SU-DHL-6 (cell line): ENCODE data around the gene PRCD.

Source experiments
- H2AFZ ChIP-seq: fragments of 200-600 bp; sonication (generic); 2 replicates; pipeline ENCODE4 v1.6.1; 2014; ENCODE audit warnings: low read depth, mild to moderate bottlenecking, moderate library complexity, mixed read lengths, antibody characterized with exemption, low read length; ENCODE audit not compliant: severe bottlenecking
- H3F3A ChIP-seq: fragments of 200-600 bp; shearing (Covaris generic); 2 replicates; pipeline ENCODE4 v1.6.0; 2016; ENCODE audit warnings: antibody characterized with exemption, mild to moderate bottlenecking; ENCODE audit not compliant: insufficient read depth
- H3K27ac ChIP-seq: fragments of 200-600 bp; sonication (generic); 2 replicates; pipeline ENCODE4 v1.5.1; 2016; ENCODE audit warnings: low read depth, mild to moderate bottlenecking, low read length, moderate library complexity, mixed read lengths
- H3K27me3 ChIP-seq: fragments of 200-600 bp; sonication (generic), shearing (Covaris generic); 2 replicates; pipeline ENCODE4 v1.6.0; 2014; ENCODE audit warnings: mild to moderate bottlenecking, low read length
- H3K36me3 ChIP-seq: fragments of 200-600 bp; sonication (generic); 2 replicates; pipeline ENCODE4 v1.6.1; 2014; ENCODE audit warnings: mild to moderate bottlenecking, low read length, mixed read lengths
- H3K4me2 ChIP-seq: fragments of 300-600, 200-600 bp; shearing (Covaris generic), sonication (generic); 2 replicates; pipeline ENCODE4 v1.6.0; 2014; ENCODE audit warnings: low read length, low read depth, mild to moderate bottlenecking; ENCODE audit not compliant: poor library complexity, severe bottlenecking
- H3K4me3 ChIP-seq: fragments of 200-600 bp; sonication (generic); 2 replicates; pipeline ENCODE4 v1.5.1; 2014; ENCODE audit warnings: antibody characterized with exemption, low read length, mild to moderate bottlenecking, mixed read lengths; ENCODE audit not compliant: insufficient read depth, poor library complexity, severe bottlenecking
- H3K79me2 ChIP-seq: fragments of 200-600 bp; sonication (generic); 2 replicates; pipeline ENCODE4 v1.6.1; 2014; ENCODE audit warnings: mild to moderate bottlenecking, low read length, moderate library complexity; ENCODE audit not compliant: insufficient read depth
- H3K9ac ChIP-seq: fragments of 200-600 bp; sonication (generic); 2 replicates; pipeline ENCODE4 v1.7.0; 2014; ENCODE audit warnings: mild to moderate bottlenecking, low read length
- H3K9me2 ChIP-seq: fragments of 200-600 bp; sonication (generic); replicated peaks from 2 replicates; pipeline ENCODE4 v1.6.1; 2014; ENCODE audit warnings: low read length; ENCODE audit not compliant: insufficient read depth
- H3K9me3 ChIP-seq: fragments of 200-600 bp; sonication (generic); 2 replicates; pipeline ENCODE4 v1.6.1; 2014; ENCODE audit warnings: low read length, mixed read lengths; ENCODE audit not compliant: insufficient read depth
- H4K20me1 ChIP-seq: fragments of 200-600 bp; sonication (generic); 2 replicates; pipeline ENCODE4 v1.6.1; 2014; ENCODE audit warnings: low read depth, mild to moderate bottlenecking, antibody characterized with exemption, low read length, moderate library complexity, mixed read lengths
- CTCF ChIP-seq: fragments of 200-600 bp; sonication (generic); IDR thresholded peaks from one replicate; pipeline ENCODE4 v1.5.1; 2017; ENCODE audit warnings: antibody characterized with exemption, mild to moderate bottlenecking, low read length, moderate library complexity; ENCODE audit not compliant: insufficient read depth, poor library complexity, severe bottlenecking
- EZH2phosphoT487 ChIP-seq: fragments of 200-600 bp; sonication (generic), shearing (Covaris generic); conservative IDR thresholded peaks from 2 replicates; pipeline ENCODE4 v1.6.1; 2018; ENCODE audit warnings: mild to moderate bottlenecking, antibody characterized with exemption, low read length, moderate library complexity, mixed read lengths

Gene PRCD

GRCh38 chr17:76540381-76541300 is 797 bp downstream of the PRCD start:
- Histone ChIP-seq H3K9ac (no peak overlapping the region), H3K9me3 (no peaks in the 10 kb centered on the region), H3F3A (no peaks in the 10 kb centered on the region), H3K4me2 (no peak overlapping the region), H3K4me3 (no peak overlapping the region), H3K36me3 (no peaks in the 10 kb centered on the region), H3K79me2 (no peaks in the 10 kb centered on the region), H3K9me2 (no peaks in the 10 kb centered on the region), H2AFZ (no peak overlapping the region), H3K27ac (no peak overlapping the region), H4K20me1 (no peaks in the 10 kb centered on the region), H3K27me3 (no peaks in the 10 kb centered on the region)
- TF ChIP-seq EZH2phosphoT487 (no peak), CTCF (no peak)

- Histone ChIP-seq H3K9ac (no peak overlapping the region), H3K27me3 (no peaks in the 10 kb centered on the region), H3K4me3 (no peak overlapping the region), H2AFZ (no peak overlapping the region), H3K9me3 (no peaks in the 10 kb centered on the region), H3K79me2 (no peaks in the 10 kb centered on the region), H3K27ac (no peak overlapping the region), H4K20me1 (no peaks in the 10 kb centered on the region), H3K4me2 (no peak overlapping the region), H3K9me2 (no peaks in the 10 kb centered on the region), H3F3A (no peaks in the 10 kb centered on the region), H3K36me3 (no peaks in the 10 kb centered on the region)
- TF ChIP-seq EZH2phosphoT487 (no peak), CTCF (no peak)
Observed at GRCh38 chr17:76541739-76542454, 2.1 kb downstream of the PRCD start.

- Histone ChIP-seq H3F3A (no peaks in the 10 kb centered on the region), H3K9me2 (no peaks in the 10 kb centered on the region), H3K4me3 (no peak overlapping the region), H3K79me2 (no peaks in the 10 kb centered on the region), H3K27ac (no peak overlapping the region), H3K36me3 (no peaks in the 10 kb centered on the region), H2AFZ (no peak overlapping the region), H3K9ac (no peak overlapping the region), H3K4me2 (no peak overlapping the region), H3K27me3 (no peaks in the 10 kb centered on the region), H3K9me3 (no peaks in the 10 kb centered on the region), H4K20me1 (no peaks in the 10 kb centered on the region)
- TF ChIP-seq EZH2phosphoT487 (no peak), CTCF (no peak)
Observed at GRCh38 chr17:76542566-76542971, 2.7 kb downstream of the PRCD start.
